Transverse colon (tissue), 4 donors: ENCODE measurements around the gene ZFTA. TPM values are rescaled to one million over a fixed set of nuclear protein-coding genes. Genes with fewer than 3 reads are reported as not detected.

Experiments used
- DNase-seq: peaks from one replicate; pipeline ENCODE4 v3.0.0-alpha.2; 2019
- H3K27ac ChIP-seq, 4 donors: fragments of 200-600 bp; sonication (generic); 2 replicates each; pipeline ENCODE4 v1.5.1; 2016 to 2018; ENCODE audit warnings: inconsistent platforms in 4 of 4
- H3K27me3 ChIP-seq: fragments of 200-600 bp; sonication (generic); 2 replicates; pipeline ENCODE4 v1.5.1; 2017; ENCODE audit warnings: inconsistent platforms
- H3K36me3 ChIP-seq, 4 donors: fragments of 200-600 bp; sonication (generic); 2 replicates each; pipeline ENCODE4 v1.5.1; 2017 to 2019; ENCODE audit warnings: inconsistent platforms in 4 of 4
- H3K4me1 ChIP-seq, 4 donors: fragments of 200-600 bp; sonication (generic); 2 replicates each; pipeline ENCODE4 v1.5.1; 2017 to 2020; ENCODE audit warnings: inconsistent platforms in 4 of 4
- H3K4me3 ChIP-seq, 4 donors: fragments of 200-600 bp; sonication (generic); 1 replicate in 1 of 4; 2 replicates in 3 of 4; pipeline versions ENCODE4 v1.5.1 to v1.6.1; 2017 to 2019; ENCODE audit warnings: inconsistent platforms in 4 of 4
- H3K9me3 ChIP-seq, 2 donors: fragments of 200-600 bp; sonication (generic); 2 replicates each; pipeline ENCODE4 v1.5.1; 2017 to 2019; ENCODE audit warnings: inconsistent platforms in 2 of 2
- CTCF ChIP-seq, 5 experiments: fragments of 200-600 bp in 3 of 5; fragments of 450-650 bp in 2 of 5; sonication (generic) in 3 of 5; IDR thresholded peaks; 1 replicate in 2 of 5; 2 replicates in 3 of 5; pipeline ENCODE4 v1.5.1; 2016 to 2017; ENCODE audit warnings: antibody characterized with exemption in 5 of 5, inconsistent platforms in 3 of 5, mild to moderate bottlenecking in 2 of 5, moderate library complexity in 1 of 5
- EP300 ChIP-seq: sonication (generic); formaldehyde crosslinking; IDR thresholded peaks from one replicate; pipeline ENCODE4 v1.6.1; 2017; ENCODE audit warnings: antibody characterized with exemption, low read depth
- POLR2A ChIP-seq: fragments of 450-650 bp; IDR thresholded peaks from one replicate; pipeline ENCODE4 v1.6.1; 2016; ENCODE audit warnings: antibody characterized with exemption, mild to moderate bottlenecking, moderate library complexity
- POLR2AphosphoS5 ChIP-seq, 3 donors: sonication (generic); formaldehyde crosslinking; IDR thresholded peaks; one replicate each; pipeline ENCODE4 v1.6.1; 2016; ENCODE audit warnings: antibody characterized with exemption in 3 of 3
- WGBS, 2 donors: methylation state at CpG; one replicate each; pipeline ENCODE4 v1.1.5; 2018; ENCODE audit warnings: low coverage in 1 of 2; 5-methylcytosine and 5-hydroxymethylcytosine counted together
- in situ Hi-C, 4 donors: fragments of 200-750 bp; cut with MboI; loops; one replicate each; pipeline versions ENCODE4 v1.15.0 to v1.15.1; 2017; ENCODE audit warnings: low sequenced_read_pairs in 3 of 4, low pct_ligation_motif_present in 1 of 4, low pct_unique_long_range_greater_than_20kb in 1 of 4
- intact Hi-C: fragments of 100-400 bp; cut with DNase I; formaldehyde crosslinking; loops from one replicate; pipeline ENCODE4 v1.15.1; 2023; ENCODE audit warnings: low total_unique reads
- small RNA-seq, 4 donors: library from RNA; depleted of rRNA; stranded (forward); fragments of <200 nt; gene quantifications; one replicate each; pipeline ENCODE3, GENCODE V24; 2016
- total RNA-seq, 4 donors: library from RNA; depleted of rRNA; stranded (reverse); fragments of >200 nt; gene quantifications; one replicate each; pipeline ENCODE4 v1.1.0, GENCODE V29; 2016

The ZFTA gene
- total RNA-seq, 4 donors from 2014 or later, result 4.6 to 15.7 (median 11.0) TPM

GRCh38 chr11:63720611-63721010 lies 48.0 kb downstream of the ZFTA start:
- Histone ChIP-seq H3K4me1 (no peaks in the 10 kb centered on the region), H3K36me3 (no peaks in the 10 kb centered on the region), H3K27me3 (no peaks in the 10 kb centered on the region), H3K4me3 (no peak overlapping the region), H3K27ac (no peak overlapping the region), H3K9me3 (no peaks in the 10 kb centered on the region)
- in situ Hi-C loops (no loop called here), intact Hi-C loops (no loop called here)
- DNase-seq, result no peak
- WGBS, 2 donors, result 96 to 97% methylated on average over 3 of the region's 3 CpGs
- TF ChIP-seq POLR2A (no peak), POLR2AphosphoS5 (IDR thresholded peaks at IDR 0.05) (no peak), EP300 (no peak), CTCF (IDR thresholded peaks at IDR 0.05) (no peak)

- H3K27me3 ChIP-seq, result no peaks in the 10 kb centered on the region
- TF ChIP-seq POLR2AphosphoS5 (IDR thresholded peaks at IDR 0.05) (no peak), CTCF (IDR thresholded peaks at IDR 0.05) (no peak), POLR2A (no peak), EP300 (no peak)
- no peaks in the 10 kb centered on the region for H3K9me3 ChIP-seq
- 90 to 92% methylated on average over 2 of the region's 2 CpGs for WGBS, 2 donors
- H3K4me3 ChIP-seq, result no peak overlapping the region
- in situ Hi-C loops, result no loop called here
- no peak overlapping the region for H3K27ac ChIP-seq
- no peaks in the 10 kb centered on the region for H3K36me3 ChIP-seq
- H3K4me1 ChIP-seq, result no peaks in the 10 kb centered on the region
- intact Hi-C loops, result no loop called here
- DNase-seq, result no peak
Measured at GRCh38 chr11:63719987-63720386, 48.6 kb downstream of the ZFTA start.

- no peak for DNase-seq
- Histone ChIP-seq H3K27ac (no peak overlapping the region), H3K4me3 (no peak overlapping the region), H3K36me3 (no peaks in the 10 kb centered on the region), H3K4me1 (no peaks in the 10 kb centered on the region), H3K9me3 (no peaks in the 10 kb centered on the region), H3K27me3 (no peaks in the 10 kb centered on the region)
- intact Hi-C loops (no loop called here), in situ Hi-C loops (no loop called here)
- WGBS, 2 donors, result 100% methylated on average over 1 of the region's 1 CpG
- no peak for TF ChIP-seq CTCF (IDR thresholded peaks at IDR 0.05)
- TF ChIP-seq EP300, result no peak
- no peak for TF ChIP-seq POLR2A
- TF ChIP-seq POLR2AphosphoS5 (IDR thresholded peaks at IDR 0.05), result no peak
Measured at GRCh38 chr11:63719001-63719400, 49.6 kb downstream of the ZFTA start.

Small RNA genes within 50 kb of the gene (small RNA-seq; reads per million reads assigned to genes)
- gene RN7SL596P, result 0 reads per million in 4 donors

Other genes with a start within 250 kb of the ZFTA start
- gene PLAAT4, start 232.0 kb downstream of the ZFTA start, total RNA-seq, result 10 to 100 TPM; 35.4 to 78.6 (median 40.7) TPM
- gene PLAAT2, start 205.4 kb downstream of the ZFTA start, total RNA-seq, result 10 to 100 TPM in 3 of 4 donors, not detected in 1; 38.7 to 47.9 (median 43.0) TPM
- 10 to 100 TPM in 3 of 4 donors, 1 to 10 TPM in 1; 8.6 to 16.7 (median 10.5) TPM for gene PLAAT3, start 154.3 kb downstream of the ZFTA start, total RNA-seq
- 10 to 100 TPM; 18.7 to 60.8 (median 40.0) TPM for gene ATL3, start 97.4 kb downstream of the ZFTA start, total RNA-seq
- gene RTN3, start 87.3 kb downstream of the ZFTA start, total RNA-seq, result 100 to 1,000 TPM in 2 of 4 donors, 10 to 100 TPM in 2; 44.8 to 187 (median 117) TPM
- 1 to 10 TPM; 1.5 to 9.8 (median 5.2) TPM for gene SPINDOC, start 44.7 kb upstream of the ZFTA start, total RNA-seq
- 100 to 1,000 TPM in 1 of 4 donors, 10 to 100 TPM in 3; 33.0 to 106 (median 77.8) TPM for gene MARK2, start 70.3 kb upstream of the ZFTA start, total RNA-seq
- under 1 TPM in 2 of 4 donors, not detected in 2; 0.64 to 0.82 TPM for gene RCOR2, start 148.4 kb upstream of the ZFTA start, total RNA-seq
- gene NAA40, start 170.2 kb upstream of the ZFTA start, total RNA-seq, result 10 to 100 TPM; 25.8 to 36.6 (median 34.3) TPM
- 1,000 to 10,000 TPM in 2 of 4 donors, 100 to 1,000 TPM in 2; 471 to 1,475 (median 1,057) TPM for gene COX8A, start 205.8 kb upstream of the ZFTA start, total RNA-seq
- gene OTUB1, start 217.7 kb upstream of the ZFTA start, total RNA-seq, result 100 to 1,000 TPM in 1 of 4 donors, 10 to 100 TPM in 3; 52.7 to 114 (median 79.4) TPM